HepG2 (cell line): ENCODE data around the gene HELZ. TPM values are rescaled to one million over a fixed set of nuclear protein-coding genes. Genes with fewer than 3 reads are reported as not detected.
A peak's percentile ranks its signal among the peaks of the same experiment; 100 is the strongest.

Experiments
- HDAC2 ChIP-seq: sonication (generic); formaldehyde crosslinking; IDR thresholded peaks from 2 replicates; pipeline ENCODE4 v1.4.0; 2020; ENCODE audit warnings: missing genetic modification reagents
- HES4 ChIP-seq: sonication (generic); formaldehyde crosslinking; IDR thresholded peaks from 2 replicates; pipeline ENCODE4 v1.9.0; 2021; ENCODE audit warnings: mild to moderate bottlenecking, missing genetic modification reagents, borderline replicate concordance
- IKZF4 ChIP-seq: sonication (generic); formaldehyde crosslinking; IDR thresholded peaks from 2 replicates; pipeline ENCODE4 v1.5.1; 2020; ENCODE audit warnings: borderline replicate concordance, mild to moderate bottlenecking, low read depth, missing genetic modification reagents; ENCODE audit errors: not compliant biosample characterization
- KDM2A ChIP-seq: sonication (generic); formaldehyde crosslinking; IDR thresholded peaks from 2 replicates; pipeline ENCODE4 v1.4.0; 2020; ENCODE audit warnings: low read depth, missing genetic modification reagents, borderline replicate concordance
- MATR3 ChIP-seq: sonication (generic); formaldehyde crosslinking; IDR thresholded peaks from 2 replicates; pipeline ENCODE4 v1.4.0; 2020; ENCODE audit warnings: missing genetic modification reagents
- MED13 ChIP-seq: sonication (generic); formaldehyde crosslinking; IDR thresholded peaks from 2 replicates; pipeline ENCODE4 v1.5.0; 2020; ENCODE audit warnings: missing genetic modification reagents
- MXD4 ChIP-seq: IDR thresholded peaks from 2 replicates; pipeline ENCODE4 v1.6.1; 2016; ENCODE audit warnings: mild to moderate bottlenecking, missing biosample characterization, missing genetic modification reagents
- NFIC ChIP-seq: IDR thresholded peaks from 2 replicates; pipeline ENCODE4 v1.6.1; 2012; ENCODE audit warnings: mild to moderate bottlenecking, low read length, inconsistent platforms
- NFKBIZ ChIP-seq: IDR thresholded peaks from 2 replicates; pipeline ENCODE4 v1.6.1; 2018; ENCODE audit warnings: missing genetic modification reagents, missing compliant biosample characterization
- PRMT3 ChIP-seq: sonication (generic); formaldehyde crosslinking; IDR thresholded peaks from 2 replicates; pipeline ENCODE4 v1.8.1; 2022; ENCODE audit warnings: low read depth, mild to moderate bottlenecking, moderate library complexity, missing genetic modification reagents, borderline replicate concordance
- SAP130 ChIP-seq: IDR thresholded peaks from 2 replicates; pipeline ENCODE4 v1.6.1; 2016; ENCODE audit warnings: low read depth
- SATB2 ChIP-seq: sonication (generic); formaldehyde crosslinking; IDR thresholded peaks from 2 replicates; pipeline ENCODE4 v1.5.0; 2020; ENCODE audit warnings: missing genetic modification reagents
- SP1 ChIP-seq, 2 experiments: fragments of 450-650 bp in 1 of 2; sonication (generic) in 1 of 2; formaldehyde crosslinking in 1 of 2; IDR thresholded peaks; 2 replicates each; pipeline versions ENCODE4 v1.4.0 to v1.6.1; 2016 to 2020; ENCODE audit warnings: missing genetic modification reagents in 1 of 2
- TBP ChIP-seq: sonication (generic); formaldehyde crosslinking; IDR thresholded peaks from 2 replicates; pipeline ENCODE4 v1.5.0; 2020; ENCODE audit warnings: missing genetic modification reagents
- TEAD2 ChIP-seq: sonication (generic); formaldehyde crosslinking; IDR thresholded peaks from 2 replicates; pipeline ENCODE4 v1.9.0; 2021; ENCODE audit warnings: missing genetic modification reagents
- TFDP2 ChIP-seq: sonication (generic); formaldehyde crosslinking; IDR thresholded peaks from 2 replicates; pipeline ENCODE4 v1.4.0; 2020; ENCODE audit warnings: missing genetic modification reagents
- ZFP36 ChIP-seq: fragments of 150-350 bp; IDR thresholded peaks from 2 replicates; pipeline ENCODE4 v1.6.1; 2018; ENCODE audit warnings: borderline replicate concordance, low read length, low read depth; ENCODE audit not compliant: partially characterized antibody
- ZKSCAN1 ChIP-seq: fragments of 150-350 bp; IDR thresholded peaks from 2 replicates; pipeline ENCODE4 v1.6.1; 2014; ENCODE audit warnings: low read length
- ZNF12 ChIP-seq: sonication (generic); formaldehyde crosslinking; IDR thresholded peaks from 2 replicates; pipeline ENCODE4 v1.5.0; 2020; ENCODE audit warnings: missing genetic modification reagents
- ZNF589 ChIP-seq: sonication (generic); formaldehyde crosslinking; conservative IDR thresholded peaks from 2 replicates; pipeline ENCODE4 v1.8.0; 2022; ENCODE audit warnings: mild to moderate bottlenecking, moderate library complexity, missing genetic modification reagents
- ZNF674 ChIP-seq: sonication (generic); formaldehyde crosslinking; IDR thresholded peaks from 2 replicates; pipeline ENCODE4 v1.5.0; 2020; ENCODE audit warnings: low read depth, mild to moderate bottlenecking, missing genetic modification reagents
- ZNF746 ChIP-seq: sonication (generic); formaldehyde crosslinking; IDR thresholded peaks from 2 replicates; pipeline ENCODE4 v1.8.0; 2022; ENCODE audit warnings: mild to moderate bottlenecking, missing genetic modification reagents
- ZNF761 ChIP-seq: sonication (generic); formaldehyde crosslinking; conservative IDR thresholded peaks from 2 replicates; pipeline ENCODE4 v1.4.0; 2020; ENCODE audit warnings: mild to moderate bottlenecking, missing genetic modification reagents
- ZNF768 ChIP-seq: sonication (generic); formaldehyde crosslinking; IDR thresholded peaks from 2 replicates; pipeline ENCODE4 v1.4.0; 2020; ENCODE audit warnings: missing genetic modification reagents
- ZNF773 ChIP-seq: sonication (generic); formaldehyde crosslinking; IDR thresholded peaks from 2 replicates; pipeline ENCODE4 v1.4.0; 2020; ENCODE audit warnings: missing genetic modification reagents, borderline replicate concordance
- polyA plus RNA-seq, 8 experiments: library from polyadenylated mRNA; depleted of rRNA in 3 of 8; stranded (reverse) in 7 of 8; unstranded in 1 of 8; fragments of >200 nt; fragmentation: Illumina TruSeq in 4 of 8; extraction: Trizol in 4 of 8; gene quantifications; 2 replicates each; pipeline versions ENCODE4 v1.2.1 to v1.2.3, GENCODE V29; 2011 to 2016; ENCODE audit warnings: low read depth in 4 of 8, missing spikeins in 1 of 8, mixed read lengths in 1 of 8; ENCODE audit not compliant: insufficient read depth in 1 of 8
- total RNA-seq, 5 experiments: library from RNA; depleted of rRNA; stranded (reverse); fragments of >200 nt; fragmentation: Illumina TruSeq; extraction: Trizol; gene quantifications; 2 replicates each; pipeline ENCODE4 v1.2.3, GENCODE V29; 2016; ENCODE audit warnings: low read depth in 1 of 5
- TF ChIP-seq, protein P1 (sequence below): IDR thresholded peaks from 2 replicates; pipeline ENCODE4 v1.6.1; 2016; ENCODE audit warnings: mild to moderate bottlenecking, missing biosample characterization, missing genetic modification reagents
- TF ChIP-seq, protein P2 (sequence below): IDR thresholded peaks from 2 replicates; pipeline ENCODE4 v1.6.1; 2016; ENCODE audit warnings: missing biosample characterization, missing genetic modification reagents, low read depth

The HELZ gene
- total and polyA plus RNA-seq, 2 of the 13 experiments (the other 11 are each of a cell fraction or from before 2014, with no cell fraction given) = 35.3 to 52.4 TPM

DNA sequence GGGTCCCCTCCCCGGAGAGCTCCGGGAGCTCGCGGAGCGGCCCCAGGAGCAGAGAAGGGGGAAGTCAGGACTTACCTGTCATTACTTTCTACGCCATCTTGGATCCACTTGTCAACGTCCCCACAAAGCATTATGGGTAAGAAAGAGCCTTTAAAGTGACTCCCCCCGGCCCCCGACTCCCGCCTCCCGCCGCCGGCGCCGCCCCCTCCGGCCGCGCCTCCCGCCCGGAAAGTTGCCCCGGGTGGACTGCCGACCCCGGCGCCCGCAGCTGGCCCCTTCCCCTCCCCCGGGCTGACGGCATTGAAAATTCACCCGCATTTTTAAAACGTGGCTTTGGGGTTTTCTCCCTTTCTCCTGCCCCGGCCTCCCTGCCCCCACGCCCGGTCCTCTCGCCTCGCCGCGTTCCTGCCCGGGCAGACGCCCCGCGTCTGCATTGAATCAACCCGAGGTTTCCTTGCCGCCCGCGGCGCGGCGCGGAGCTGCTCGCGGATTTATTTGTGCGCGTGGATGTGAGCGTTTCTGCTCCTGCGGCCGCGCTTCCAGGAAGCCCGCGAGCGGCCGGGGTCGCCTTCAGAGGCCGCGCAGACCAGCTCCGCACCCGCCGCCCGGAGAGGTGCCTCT is at the start of gene HELZ (continued):
- TF ChIP-seq, protein P1, sequence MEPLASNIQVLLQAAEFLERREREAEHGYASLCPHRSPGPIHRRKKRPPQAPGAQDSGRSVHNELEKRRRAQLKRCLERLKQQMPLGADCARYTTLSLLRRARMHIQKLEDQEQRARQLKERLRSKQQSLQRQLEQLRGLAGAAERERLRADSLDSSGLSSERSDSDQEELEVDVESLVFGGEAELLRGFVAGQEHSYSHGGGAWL (CRISPR knock-in tag) = peak; percentile 73; the same call in 1 of the 2 replicates
- no peak for TF ChIP-seq ZNF773 (CRISPR knock-in tag)
- no peak for TF ChIP-seq HDAC2
- no peak for TF ChIP-seq SATB2 (CRISPR knock-in tag)
- TF ChIP-seq PRMT3 = 0 out of 2 replicates have a peak, but pooled peaks have one; percentile 22
- TF ChIP-seq SAP130 (CRISPR knock-in tag) = peak; percentile 72; the same call in 1 of the 2 replicates
- no peak for TF ChIP-seq NFKBIZ (CRISPR knock-in tag)
- TF ChIP-seq ZFP36 = no peak
- no peak for TF ChIP-seq SP1 (IDR thresholded peaks at IDR 0.05)
- peak; percentile 44; the same call in 1 of the 2 replicates for TF ChIP-seq SP1 (CRISPR knock-in tag; IDR thresholded peaks at IDR 0.05)
- TF ChIP-seq NFIC = 0 out of 2 replicates have a peak, but pooled peaks have one; percentile 45
- TF ChIP-seq ZNF761 (CRISPR knock-in tag) = no peak
- TF ChIP-seq MXD4 (CRISPR knock-in tag) = peak; percentile 21
- peak; percentile 82 for TF ChIP-seq ZNF589
- peak; percentile 32; the same call in 1 of the 2 replicates for TF ChIP-seq TFDP2 (CRISPR knock-in tag)
- no peak for TF ChIP-seq IKZF4 (CRISPR knock-in tag)
- no peak for TF ChIP-seq ZNF12 (CRISPR knock-in tag)
- TF ChIP-seq ZNF768 (CRISPR knock-in tag) = peak; percentile 48; the same call in 1 of the 2 replicates
- no peak; the same call in 1 of the 2 replicates for TF ChIP-seq HES4 (CRISPR knock-in tag)
- TF ChIP-seq KDM2A (CRISPR knock-in tag) = peak; percentile 65
- TF ChIP-seq, protein P2, sequence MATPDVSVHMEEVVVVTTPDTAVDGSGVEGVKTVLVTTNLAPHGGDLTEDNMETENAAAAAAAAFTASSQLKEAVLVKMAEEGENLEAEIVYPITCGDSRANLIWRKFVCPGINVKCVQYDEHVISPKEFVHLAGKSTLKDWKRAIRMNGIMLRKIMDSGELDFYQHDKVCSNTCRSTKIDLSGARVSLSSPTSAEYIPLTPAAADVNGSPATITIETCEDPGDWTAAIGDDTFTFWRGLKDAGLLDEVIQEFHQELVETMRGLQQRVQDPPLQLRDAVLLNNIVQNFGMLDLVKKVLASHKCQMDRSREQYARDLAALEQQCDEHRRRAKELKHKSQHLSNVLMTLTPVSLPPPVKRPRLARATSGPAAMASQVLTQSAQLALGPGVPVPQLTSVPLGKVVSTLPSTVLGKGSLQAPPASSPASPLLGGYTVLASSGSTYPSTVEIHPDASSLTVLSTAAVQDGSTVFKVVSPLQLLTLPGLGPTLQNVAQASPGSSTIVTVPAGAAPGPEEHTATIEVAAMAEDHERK = no peak
- TF ChIP-seq MATR3 = no peak
- TF ChIP-seq MED13 = no peak; the same call in 1 of the 2 replicates
- no peak for TF ChIP-seq ZNF746
- no peak for TF ChIP-seq TEAD2
- TF ChIP-seq ZNF674 = no peak
- TF ChIP-seq ZKSCAN1 = no peak
- TF ChIP-seq TBP (CRISPR knock-in tag) = no peak
